Gastroesophageal sphincter (tissue), 3 donors: Measurements from ENCODE around the gene OR51S1.

Source experiments
- POLR2A ChIP-seq, 2 donors: fragments of 450-650 bp; IDR thresholded peaks; one replicate each; pipeline ENCODE4 v1.6.1; 2017; ENCODE audit warnings: antibody characterized with exemption in 2 of 2, mild to moderate bottlenecking in 2 of 2, moderate library complexity in 1 of 2
- TF ChIP-seq, protein P1 (sequence below), 4 experiments: fragments of 200-600 bp in 2 of 4; fragments of 450-650 bp in 2 of 4; sonication (generic) in 1 of 4; IDR thresholded peaks; one replicate each; pipeline ENCODE4 v1.5.1; 2017 to 2019; ENCODE audit warnings: antibody characterized with exemption in 4 of 4, mild to moderate bottlenecking in 2 of 4, moderate library complexity in 2 of 4

DNA sequence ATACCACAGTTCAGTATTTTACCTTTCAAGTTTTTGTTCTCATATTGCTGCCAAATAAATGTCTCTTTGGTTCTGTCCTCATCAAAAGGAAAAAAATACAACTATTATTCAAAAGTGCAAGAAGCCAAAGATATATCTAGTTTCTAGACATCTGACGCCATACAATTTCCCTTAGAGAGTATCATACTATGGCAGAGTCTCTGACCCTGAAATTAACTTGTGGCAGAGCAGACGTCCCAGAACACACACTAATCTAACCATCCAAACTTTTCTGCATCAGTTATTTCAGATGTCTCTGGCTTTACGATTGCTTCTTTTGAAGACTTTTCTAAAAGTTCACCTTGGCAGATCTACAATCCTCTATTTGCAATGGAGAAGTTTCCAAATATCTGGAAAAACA lies 35.4 kb upstream of the OR51S1 start:
- TF ChIP-seq, protein P1, sequence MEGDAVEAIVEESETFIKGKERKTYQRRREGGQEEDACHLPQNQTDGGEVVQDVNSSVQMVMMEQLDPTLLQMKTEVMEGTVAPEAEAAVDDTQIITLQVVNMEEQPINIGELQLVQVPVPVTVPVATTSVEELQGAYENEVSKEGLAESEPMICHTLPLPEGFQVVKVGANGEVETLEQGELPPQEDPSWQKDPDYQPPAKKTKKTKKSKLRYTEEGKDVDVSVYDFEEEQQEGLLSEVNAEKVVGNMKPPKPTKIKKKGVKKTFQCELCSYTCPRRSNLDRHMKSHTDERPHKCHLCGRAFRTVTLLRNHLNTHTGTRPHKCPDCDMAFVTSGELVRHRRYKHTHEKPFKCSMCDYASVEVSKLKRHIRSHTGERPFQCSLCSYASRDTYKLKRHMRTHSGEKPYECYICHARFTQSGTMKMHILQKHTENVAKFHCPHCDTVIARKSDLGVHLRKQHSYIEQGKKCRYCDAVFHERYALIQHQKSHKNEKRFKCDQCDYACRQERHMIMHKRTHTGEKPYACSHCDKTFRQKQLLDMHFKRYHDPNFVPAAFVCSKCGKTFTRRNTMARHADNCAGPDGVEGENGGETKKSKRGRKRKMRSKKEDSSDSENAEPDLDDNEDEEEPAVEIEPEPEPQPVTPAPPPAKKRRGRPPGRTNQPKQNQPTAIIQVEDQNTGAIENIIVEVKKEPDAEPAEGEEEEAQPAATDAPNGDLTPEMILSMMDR (IDR thresholded peaks at IDR 0.05) = no peak
- TF ChIP-seq POLR2A (IDR thresholded peaks at IDR 0.05) = no peak
